Liver (tissue), 9 donors: ENCODE measurements around the gene PDE4B. TPM values are rescaled to one million over a fixed set of nuclear protein-coding genes. Genes with fewer than 3 reads are reported as not detected.
A peak's percentile ranks its signal among the peaks of the same experiment; 100 is the strongest.

Experiments
- DNase-seq: peaks from one replicate; pipeline ENCODE4 v3.0.0-alpha.2; 2017; ENCODE audit warnings: low spot score
- H3K27ac ChIP-seq, 2 donors: one replicate each; pipeline ENCODE4 v1.7.0; 2013; ENCODE audit warnings: inconsistent platforms in 2 of 2, low read length in 2 of 2, control low read depth in 1 of 2, low read depth in 1 of 2, mild to moderate bottlenecking in 1 of 2
- H3K27me3 ChIP-seq, 4 donors: one replicate each; pipeline versions ENCODE4 v1.6.1 to v1.7.0; 2013; ENCODE audit warnings: low read length in 3 of 4, inconsistent platforms in 1 of 4, mild to moderate bottlenecking in 1 of 4, moderate library complexity in 1 of 4; ENCODE audit not compliant: control insufficient read depth in 4 of 4, insufficient read depth in 4 of 4
- H3K36me3 ChIP-seq, 4 donors: one replicate each; pipeline versions ENCODE4 v1.6.1 to v1.7.0; 2013; ENCODE audit warnings: low read length in 3 of 4, mild to moderate bottlenecking in 3 of 4, low read depth in 1 of 4, moderate library complexity in 1 of 4; ENCODE audit not compliant: control insufficient read depth in 4 of 4, insufficient read depth in 3 of 4
- H3K4me1 ChIP-seq, 4 donors: one replicate each; pipeline versions ENCODE4 v1.6.1 to v1.7.0; 2013; ENCODE audit warnings: low read length in 3 of 4, mild to moderate bottlenecking in 3 of 4, moderate library complexity in 1 of 4; ENCODE audit not compliant: control insufficient read depth in 4 of 4, insufficient read depth in 4 of 4
- H3K4me3 ChIP-seq, 3 donors: one replicate each; pipeline versions ENCODE4 v1.6.1 to v1.7.0; 2013; ENCODE audit warnings: low read length in 3 of 3, control low read depth in 1 of 3, low read depth in 1 of 3, mild to moderate bottlenecking in 1 of 3
- H3K9ac ChIP-seq, 2 donors: one replicate each; pipeline ENCODE4 v1.7.0; 2013; ENCODE audit warnings: low read length in 2 of 2, mild to moderate bottlenecking in 2 of 2, moderate library complexity in 2 of 2, control low read depth in 1 of 2, low read depth in 1 of 2
- H3K9me3 ChIP-seq, 4 donors: one replicate each; pipeline versions ENCODE4 v1.6.1 to v1.7.0; 2013; ENCODE audit warnings: low read length in 3 of 4; ENCODE audit not compliant: control insufficient read depth in 4 of 4
- EGR1 ChIP-seq, 2 donors: IDR thresholded peaks; 2 replicates each; pipeline ENCODE4 v1.6.1; 2016 to 2018; ENCODE audit warnings: antibody characterized with exemption in 2 of 2, low read depth in 2 of 2
- FOXA2 ChIP-seq: IDR thresholded peaks from 2 replicates; pipeline ENCODE4 v1.6.1; 2016; ENCODE audit warnings: antibody characterized with exemption
- GABPA ChIP-seq, 2 donors: IDR thresholded peaks in 1 of 2; conservative IDR thresholded peaks in 1 of 2; 2 replicates each; pipeline ENCODE4 v1.6.1; 2016; ENCODE audit warnings: antibody characterized with exemption in 2 of 2, mild to moderate bottlenecking in 1 of 2, moderate library complexity in 1 of 2
- HNF4A ChIP-seq, 2 donors: conservative IDR thresholded peaks; 2 replicates each; pipeline ENCODE4 v1.6.1; 2016; ENCODE audit warnings: antibody characterized with exemption in 2 of 2, mild to moderate bottlenecking in 2 of 2
- HNF4G ChIP-seq: IDR thresholded peaks from 2 replicates; pipeline ENCODE4 v1.6.1; 2016; ENCODE audit warnings: antibody characterized with exemption
- NR2F2 ChIP-seq: IDR thresholded peaks from 2 replicates; pipeline ENCODE4 v1.6.1; 2016; ENCODE audit warnings: antibody characterized with exemption
- RXRA ChIP-seq, 2 donors: IDR thresholded peaks; 2 replicates each; pipeline ENCODE4 v1.6.1; 2017 to 2018; ENCODE audit warnings: antibody characterized with exemption in 2 of 2, mild to moderate bottlenecking in 1 of 2
- SP1 ChIP-seq: IDR thresholded peaks from 2 replicates; pipeline ENCODE4 v1.6.1; 2018; ENCODE audit warnings: antibody characterized with exemption, mild to moderate bottlenecking
- YY1 ChIP-seq: IDR thresholded peaks from 2 replicates; pipeline ENCODE4 v1.6.1; 2016; ENCODE audit warnings: antibody characterized with exemption, mild to moderate bottlenecking
- WGBS: extraction: QIAGEN DNeasy Blood & Tissue Kit; methylation state at CpG from one replicate; pipeline ENCODE4 v1.1.7; 2013; 5-methylcytosine and 5-hydroxymethylcytosine counted together
- polyA plus RNA-seq, 2 donors: library from polyadenylated mRNA; stranded (reverse) in 1 of 2; unstranded in 1 of 2; fragments of 200-250 nt in 1 of 2; fragments of >200 nt in 1 of 2; fragmentation: Nextera tagmentation in 1 of 2; extraction: Ambion mirVana in 1 of 2; gene quantifications; one replicate each; pipeline versions ENCODE4 v1.2.1 to v1.2.3, GENCODE V29; 2013 to 2015
- total RNA-seq, 2 donors: library from RNA; depleted of rRNA; stranded (reverse); fragments of >200 nt; gene quantifications; one replicate each; pipeline ENCODE4 v1.2.3, GENCODE V29; 2014
- TF ChIP-seq, protein P1 (sequence below): IDR thresholded peaks from 2 replicates; pipeline ENCODE4 v1.6.1; 2016; ENCODE audit warnings: antibody characterized with exemption
- TF ChIP-seq, protein P2 (sequence below): IDR thresholded peaks from 2 replicates; pipeline ENCODE4 v1.6.1; 2016; ENCODE audit warnings: antibody characterized with exemption, mild to moderate bottlenecking
- TF ChIP-seq, protein P3 (sequence below): fragments of 150-350 bp; IDR thresholded peaks from 2 replicates; pipeline ENCODE4 v1.5.1; 2017; ENCODE audit warnings: improper control_type of control experiment, low read depth, low read length; ENCODE audit not compliant: missing input control
- donor health status: healthy.
- donor health status: healthy.
- donor health status: healthy.
- donor health status: healthy.
- donor health status: healthy.

Gene PDE4B
- total and polyA plus RNA-seq, 4 donors: 1.9 to 3.9 (median 2.7) TPM

DNA sequence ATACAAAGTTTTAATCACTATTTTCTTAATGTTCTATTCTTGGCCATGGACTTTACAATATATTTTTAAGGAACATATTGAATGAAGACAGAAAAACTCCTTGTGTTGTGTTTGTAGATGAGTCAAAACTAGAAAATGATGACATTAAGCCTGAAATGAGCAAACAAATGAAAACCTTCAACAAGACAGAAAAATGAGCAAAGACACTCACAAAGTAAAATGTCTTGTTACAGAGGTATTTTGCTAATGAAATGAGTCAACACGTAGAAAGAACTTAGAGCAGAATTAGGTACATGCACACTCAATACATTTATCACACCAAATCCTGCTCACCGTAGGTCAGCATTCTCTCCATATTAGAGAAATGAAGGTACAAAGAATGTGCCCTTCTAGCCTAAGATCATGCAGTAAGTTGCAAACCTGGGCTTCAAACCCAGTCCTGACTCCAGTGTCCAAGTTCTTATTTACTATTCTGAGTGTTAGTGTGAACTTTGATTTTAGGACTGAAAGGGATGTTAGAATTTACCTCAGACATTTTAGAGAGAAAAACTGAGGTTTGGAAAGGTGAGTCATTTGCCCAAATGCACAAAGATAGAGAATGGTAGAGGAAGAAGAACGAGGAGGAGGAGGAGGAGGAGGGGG, 607.3 kb downstream of the PDE4B start:
- no peaks in the 10 kb centered on the region for H3K27me3 ChIP-seq
- no peak for DNase-seq
- H3K4me1 ChIP-seq: peaks cover 2 to 9% (median 4%) of the 10 kb centered on the region in 4 donors
- H3K36me3 ChIP-seq: no peaks in the 10 kb centered on the region
- TF ChIP-seq SP1 (peak; percentile 34), FOXA2 (peak; percentile 55), RXRA (IDR thresholded peaks at IDR 0.05) (peak in 1 of 2 donors; percentile 23), GABPA (IDR thresholded peaks at IDR 0.05 in 1 of 2, conservative IDR thresholded peaks at IDR 0.05 in 1 of 2) (no peak), HNF4G (peak; percentile 22), EGR1 (IDR thresholded peaks at IDR 0.05; ENCODE audit: low read depth in 2 of 2) (no peak), YY1 (peak; percentile 19), HNF4A (conservative IDR thresholded peaks at IDR 0.05) (peak; percentile 69 to 82)
- TF ChIP-seq, protein P1, sequence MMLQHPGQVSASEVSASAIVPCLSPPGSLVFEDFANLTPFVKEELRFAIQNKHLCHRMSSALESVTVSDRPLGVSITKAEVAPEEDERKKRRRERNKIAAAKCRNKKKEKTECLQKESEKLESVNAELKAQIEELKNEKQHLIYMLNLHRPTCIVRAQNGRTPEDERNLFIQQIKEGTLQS: no peak
- TF ChIP-seq, protein P2, sequence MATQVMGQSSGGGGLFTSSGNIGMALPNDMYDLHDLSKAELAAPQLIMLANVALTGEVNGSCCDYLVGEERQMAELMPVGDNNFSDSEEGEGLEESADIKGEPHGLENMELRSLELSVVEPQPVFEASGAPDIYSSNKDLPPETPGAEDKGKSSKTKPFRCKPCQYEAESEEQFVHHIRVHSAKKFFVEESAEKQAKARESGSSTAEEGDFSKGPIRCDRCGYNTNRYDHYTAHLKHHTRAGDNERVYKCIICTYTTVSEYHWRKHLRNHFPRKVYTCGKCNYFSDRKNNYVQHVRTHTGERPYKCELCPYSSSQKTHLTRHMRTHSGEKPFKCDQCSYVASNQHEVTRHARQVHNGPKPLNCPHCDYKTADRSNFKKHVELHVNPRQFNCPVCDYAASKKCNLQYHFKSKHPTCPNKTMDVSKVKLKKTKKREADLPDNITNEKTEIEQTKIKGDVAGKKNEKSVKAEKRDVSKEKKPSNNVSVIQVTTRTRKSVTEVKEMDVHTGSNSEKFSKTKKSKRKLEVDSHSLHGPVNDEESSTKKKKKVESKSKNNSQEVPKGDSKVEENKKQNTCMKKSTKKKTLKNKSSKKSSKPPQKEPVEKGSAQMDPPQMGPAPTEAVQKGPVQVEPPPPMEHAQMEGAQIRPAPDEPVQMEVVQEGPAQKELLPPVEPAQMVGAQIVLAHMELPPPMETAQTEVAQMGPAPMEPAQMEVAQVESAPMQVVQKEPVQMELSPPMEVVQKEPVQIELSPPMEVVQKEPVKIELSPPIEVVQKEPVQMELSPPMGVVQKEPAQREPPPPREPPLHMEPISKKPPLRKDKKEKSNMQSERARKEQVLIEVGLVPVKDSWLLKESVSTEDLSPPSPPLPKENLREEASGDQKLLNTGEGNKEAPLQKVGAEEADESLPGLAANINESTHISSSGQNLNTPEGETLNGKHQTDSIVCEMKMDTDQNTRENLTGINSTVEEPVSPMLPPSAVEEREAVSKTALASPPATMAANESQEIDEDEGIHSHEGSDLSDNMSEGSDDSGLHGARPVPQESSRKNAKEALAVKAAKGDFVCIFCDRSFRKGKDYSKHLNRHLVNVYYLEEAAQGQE: no peak
- no peaks in the 10 kb centered on the region for H3K9me3 ChIP-seq
- H3K9ac ChIP-seq: no peak overlapping the region
- H3K4me3 ChIP-seq: no peak overlapping the region
- WGBS: 62% methylated on average over 3 of the region's 3 CpGs
- no peak overlapping the region for H3K27ac ChIP-seq

DNA sequence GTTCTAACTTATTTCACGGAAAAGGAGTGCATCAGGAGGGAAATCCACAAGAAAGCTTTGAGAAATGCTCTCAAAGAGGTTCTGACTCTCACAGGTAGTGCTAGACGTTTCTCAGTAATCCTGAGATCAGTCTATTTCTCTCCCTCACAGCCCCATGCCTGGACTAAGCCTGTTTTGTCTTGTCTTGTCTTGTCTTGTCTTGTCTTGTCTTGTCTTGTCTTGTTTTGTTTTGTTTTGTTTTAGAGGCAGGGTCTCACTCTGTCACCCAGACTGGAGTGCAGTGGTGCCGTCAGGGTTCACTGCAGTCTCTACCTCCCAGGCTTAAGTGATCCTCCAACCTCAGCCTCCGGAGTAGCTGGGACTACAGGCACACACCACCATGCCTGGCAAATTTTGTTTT, 608.0 kb downstream of the PDE4B start:
- WGBS: 93% methylated on average over 4 of the region's 4 CpGs
- Histone ChIP-seq H3K9me3 (no peaks in the 10 kb centered on the region), H3K4me1 (peaks cover 0 to 9% (median 3%) of the 10 kb centered on the region in 4 donors)

More for the DNA sequence above, 608.0 kb downstream of the PDE4B start:
- no peak overlapping the region for H3K9ac ChIP-seq
- no peaks in the 10 kb centered on the region for H3K27me3 ChIP-seq
- no peak for DNase-seq
- TF ChIP-seq NR2F2 (no peak), HNF4G (no peak), EGR1 (IDR thresholded peaks at IDR 0.05; ENCODE audit: low read depth in 2 of 2) (no peak)
- TF ChIP-seq, protein P3, sequence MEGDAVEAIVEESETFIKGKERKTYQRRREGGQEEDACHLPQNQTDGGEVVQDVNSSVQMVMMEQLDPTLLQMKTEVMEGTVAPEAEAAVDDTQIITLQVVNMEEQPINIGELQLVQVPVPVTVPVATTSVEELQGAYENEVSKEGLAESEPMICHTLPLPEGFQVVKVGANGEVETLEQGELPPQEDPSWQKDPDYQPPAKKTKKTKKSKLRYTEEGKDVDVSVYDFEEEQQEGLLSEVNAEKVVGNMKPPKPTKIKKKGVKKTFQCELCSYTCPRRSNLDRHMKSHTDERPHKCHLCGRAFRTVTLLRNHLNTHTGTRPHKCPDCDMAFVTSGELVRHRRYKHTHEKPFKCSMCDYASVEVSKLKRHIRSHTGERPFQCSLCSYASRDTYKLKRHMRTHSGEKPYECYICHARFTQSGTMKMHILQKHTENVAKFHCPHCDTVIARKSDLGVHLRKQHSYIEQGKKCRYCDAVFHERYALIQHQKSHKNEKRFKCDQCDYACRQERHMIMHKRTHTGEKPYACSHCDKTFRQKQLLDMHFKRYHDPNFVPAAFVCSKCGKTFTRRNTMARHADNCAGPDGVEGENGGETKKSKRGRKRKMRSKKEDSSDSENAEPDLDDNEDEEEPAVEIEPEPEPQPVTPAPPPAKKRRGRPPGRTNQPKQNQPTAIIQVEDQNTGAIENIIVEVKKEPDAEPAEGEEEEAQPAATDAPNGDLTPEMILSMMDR: no peak
- no peak overlapping the region for H3K27ac ChIP-seq
- H3K4me3 ChIP-seq: no peak overlapping the region
- no peaks in the 10 kb centered on the region for H3K36me3 ChIP-seq
